ENCODE results near the gene ZSCAN16. TPM values are rescaled to one million over a fixed set of nuclear protein-coding genes. Genes with fewer than 3 reads are reported as not detected.

The ZSCAN16 gene
- total RNA-seq, 3 donors from 2014 or later, result 3.8 to 4.7 (median 3.9) TPM

DNA sequence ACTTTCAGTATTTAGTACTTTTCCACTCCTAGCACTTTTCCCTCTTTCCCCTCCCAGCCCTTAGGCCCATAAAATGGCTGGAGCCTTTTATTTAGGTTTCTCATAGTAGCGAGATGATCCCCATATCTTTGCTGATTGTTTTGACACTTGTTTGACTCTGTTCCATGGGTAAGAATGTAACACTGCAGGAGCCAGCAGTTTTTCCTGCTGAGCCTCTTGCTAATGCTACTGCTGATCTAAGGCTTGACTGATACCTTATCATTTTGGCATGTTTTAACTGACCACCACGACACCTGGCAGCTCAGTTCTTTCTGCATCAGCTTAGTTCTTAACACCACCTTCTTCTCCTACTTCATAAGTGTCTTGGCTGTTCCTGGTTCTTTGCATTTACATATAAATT lies 46.9 kb downstream of the ZSCAN16 start:
- H3K27me3 Mint-ChIP-seq (ENCODE audit: low read depth), result peaks cover 16% of the 10 kb centered on the region
- no peaks in the 10 kb centered on the region for H3K4me1 Mint-ChIP-seq (ENCODE audit: low read depth)
- no peak overlapping the region for H3K4me3 Mint-ChIP-seq
- no peak for DNase-seq
- H3K9me3 Mint-ChIP-seq, result no peaks in the 10 kb centered on the region
- peaks cover 2% of the 10 kb centered on the region for H3K36me3 Mint-ChIP-seq (ENCODE audit: insufficient read depth)
- no peak for ATAC-seq

DNA sequence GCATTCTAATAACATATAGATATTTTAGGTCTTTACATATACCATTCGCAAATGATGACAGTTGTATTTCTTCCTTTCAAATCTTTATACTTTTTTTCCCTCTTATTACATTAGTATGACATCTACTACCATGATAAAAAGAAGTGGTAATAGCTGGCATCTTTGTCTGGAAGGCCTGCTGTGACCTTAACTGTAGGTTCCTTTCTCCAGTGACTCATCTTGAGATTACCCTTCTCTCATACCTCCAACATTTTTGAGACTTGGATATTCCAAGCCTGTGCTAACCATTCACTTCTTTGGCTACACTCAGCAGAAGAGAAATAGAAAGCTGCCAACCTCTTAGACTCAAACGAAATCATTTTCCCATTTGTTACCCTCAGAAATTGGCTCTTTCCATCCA lies 47.6 kb downstream of the ZSCAN16 start:
- Mint-ChIP-seq H3K4me1 (ENCODE audit: low read depth) (no peaks in the 10 kb centered on the region), H3K9me3 (no peaks in the 10 kb centered on the region), H3K4me3 (no peak overlapping the region), H3K36me3 (ENCODE audit: insufficient read depth) (peaks cover 2% of the 10 kb centered on the region), H3K27me3 (ENCODE audit: low read depth) (peaks cover 16% of the 10 kb centered on the region)
- DNase-seq (no peak), ATAC-seq (no peak)

DNA sequence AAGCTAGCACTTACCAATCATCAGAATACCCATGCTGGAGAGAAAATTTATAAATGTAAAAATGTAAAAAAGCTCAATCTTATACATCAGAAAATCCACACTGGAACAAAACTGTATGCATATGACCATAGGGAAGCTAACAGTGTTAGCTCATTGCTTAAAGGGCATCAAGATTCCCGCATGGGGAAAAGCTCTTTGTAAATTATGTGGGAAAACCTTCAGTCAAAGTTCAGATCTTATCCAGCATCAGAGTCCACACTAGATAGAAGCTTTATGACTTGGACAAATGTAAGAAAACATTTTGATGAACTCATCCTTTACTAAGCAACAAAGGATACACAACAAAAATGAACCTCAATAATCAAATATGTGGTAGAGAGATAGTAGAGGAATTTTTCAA lies 52.0 kb downstream of the ZSCAN16 start:
- no peak for ATAC-seq
- Mint-ChIP-seq H3K4me1 (ENCODE audit: low read depth) (no peaks in the 10 kb centered on the region), H3K27me3 (ENCODE audit: low read depth) (peaks cover 29% of the 10 kb centered on the region), H3K9me3 (no peaks in the 10 kb centered on the region), H3K36me3 (ENCODE audit: insufficient read depth) (no peaks in the 10 kb centered on the region), H3K4me3 (no peak overlapping the region)
- no peak for DNase-seq

Other genes starting within 250 kb of the ZSCAN16 start
- not detected for gene OR2B2, start 212.2 kb upstream of the ZSCAN16 start, total RNA-seq
- not detected for gene OR2B6, start 167.4 kb upstream of the ZSCAN16 start, total RNA-seq
- 1 to 10 TPM; 2.0 to 2.1 (median 2.0) TPM for gene ZNF165, start 44.0 kb upstream of the ZSCAN16 start, total RNA-seq
- gene ZKSCAN8, start 17.3 kb downstream of the ZSCAN16 start, total RNA-seq, result 10 to 100 TPM; 10.0 to 12.4 (median 11.4) TPM
- gene ZSCAN9, start 100.7 kb downstream of the ZSCAN16 start, total RNA-seq, result 1 to 10 TPM; 2.0 to 3.4 (median 2.3) TPM
- gene ZKSCAN4, start 127.7 kb downstream of the ZSCAN16 start, total RNA-seq, result 1 to 10 TPM; 3.4 to 4.2 (median 3.8) TPM
- under 1 TPM; 0.16 to 0.35 (median 0.32) TPM for gene NKAPL, start 134.7 kb downstream of the ZSCAN16 start, total RNA-seq
- 1 to 10 TPM; 5.5 to 6.7 (median 6.5) TPM for gene ZSCAN26, start 142.5 kb downstream of the ZSCAN16 start, total RNA-seq
- gene PGBD1, start 157.0 kb downstream of the ZSCAN16 start, total RNA-seq, result 1 to 10 TPM; 1.7 to 2.7 (median 2.3) TPM
- 1 to 10 TPM in 1 of 3 donors, under 1 TPM in 2; 0.76 to 1.5 (median 0.83) TPM for gene ZSCAN31, start 211.5 kb downstream of the ZSCAN16 start, total RNA-seq
- 1 to 10 TPM; 1.9 to 2.4 (median 2.3) TPM for gene ZKSCAN3, start 225.3 kb downstream of the ZSCAN16 start, total RNA-seq

All from activated T-cell treated with anti-CD3 and anti-CD28 coated beads, Interleukin-2, amount 50 U/mL, for 4 hours (primary cell).